ENCODE results near the gene PWWP2B.

DNA sequence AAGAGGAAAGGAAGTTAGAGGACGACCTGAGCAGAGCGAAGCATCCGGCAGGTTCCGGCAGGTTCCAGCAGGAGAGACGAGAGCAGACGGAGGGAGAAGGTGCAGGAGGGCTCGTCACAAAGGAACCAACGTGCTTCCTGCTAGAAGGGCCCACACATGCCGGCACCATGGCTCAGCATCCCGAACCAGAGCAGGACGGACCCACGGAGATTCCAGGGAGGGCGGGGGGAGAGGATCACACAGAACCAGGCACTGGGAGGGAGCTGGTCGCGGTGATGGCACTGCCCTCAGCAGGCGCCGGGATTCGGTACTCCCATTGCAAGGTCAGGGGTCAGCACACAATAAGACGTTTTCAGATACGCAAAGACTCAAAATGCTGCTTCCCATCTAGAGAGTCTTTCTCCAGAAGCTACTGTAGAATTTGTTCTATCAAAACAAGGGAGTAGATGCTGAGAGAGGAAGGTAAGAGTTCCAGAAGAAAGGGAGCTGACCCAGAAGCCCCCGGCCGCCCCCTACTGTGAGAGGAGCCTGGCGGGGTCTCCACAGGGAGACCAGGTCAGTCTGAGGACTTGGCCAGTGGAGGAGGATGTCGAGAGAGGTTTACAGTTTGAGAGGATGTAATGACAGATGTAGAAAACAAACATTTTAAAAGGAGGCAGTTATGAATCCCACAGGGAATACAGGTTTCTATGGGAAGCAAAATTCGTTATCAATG, 23.6 kb upstream of the PWWP2B start:
- TF ChIP-seq, protein P1, sequence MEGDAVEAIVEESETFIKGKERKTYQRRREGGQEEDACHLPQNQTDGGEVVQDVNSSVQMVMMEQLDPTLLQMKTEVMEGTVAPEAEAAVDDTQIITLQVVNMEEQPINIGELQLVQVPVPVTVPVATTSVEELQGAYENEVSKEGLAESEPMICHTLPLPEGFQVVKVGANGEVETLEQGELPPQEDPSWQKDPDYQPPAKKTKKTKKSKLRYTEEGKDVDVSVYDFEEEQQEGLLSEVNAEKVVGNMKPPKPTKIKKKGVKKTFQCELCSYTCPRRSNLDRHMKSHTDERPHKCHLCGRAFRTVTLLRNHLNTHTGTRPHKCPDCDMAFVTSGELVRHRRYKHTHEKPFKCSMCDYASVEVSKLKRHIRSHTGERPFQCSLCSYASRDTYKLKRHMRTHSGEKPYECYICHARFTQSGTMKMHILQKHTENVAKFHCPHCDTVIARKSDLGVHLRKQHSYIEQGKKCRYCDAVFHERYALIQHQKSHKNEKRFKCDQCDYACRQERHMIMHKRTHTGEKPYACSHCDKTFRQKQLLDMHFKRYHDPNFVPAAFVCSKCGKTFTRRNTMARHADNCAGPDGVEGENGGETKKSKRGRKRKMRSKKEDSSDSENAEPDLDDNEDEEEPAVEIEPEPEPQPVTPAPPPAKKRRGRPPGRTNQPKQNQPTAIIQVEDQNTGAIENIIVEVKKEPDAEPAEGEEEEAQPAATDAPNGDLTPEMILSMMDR (conservative IDR thresholded peaks at IDR 0.05) = no peak
- no peak for TF ChIP-seq ZFX (IDR thresholded peaks at IDR 0.05)
